AG04449 (cell line): ENCODE results near the gene POLR2E.

ENCODE experiments used
- CTCF ChIA-PET: fragments of 350-600 bp; formaldehyde crosslinking; extraction: SDS; loops from one replicate; lab custom pipeline; 2021; ENCODE audit warnings: antibody characterized with exemption; lab: Yijun Ruan, JAX
- POLR2A ChIA-PET: fragments of 400-600, 350-600 bp; formaldehyde crosslinking; extraction: SDS; loops from one replicate; lab custom pipeline; 2020; ENCODE audit warnings: antibody characterized with exemption, inconsistent platforms; lab: Yijun Ruan, JAX
- DNase-seq: peaks from one replicate; pipeline ENCODE4 v3.0.0-alpha.2; 2010; ENCODE audit warnings: low read depth, low spot score
- H3K4me3 ChIP-seq: 2 replicates; pipeline ENCODE4 v1.5.1; 2011; ENCODE audit warnings: low read depth, mild to moderate bottlenecking, control low read depth, low read length
- CTCF ChIP-seq: IDR thresholded peaks from one replicate; pipeline ENCODE4 v1.5.1; 2011; ENCODE audit warnings: mild to moderate bottlenecking, moderate library complexity, low read length, control low read depth, inconsistent platforms; ENCODE audit not compliant: insufficient read depth; ENCODE audit errors: missing control alignments

Gene POLR2E

GRCh38 chr19:1041835-1042685 is 53.1 kb downstream of the POLR2E start:
- no peak for TF ChIP-seq CTCF
- POLR2A ChIA-PET: interaction anchor here (0.9 to 7.8 kb wide), 5 partner anchors 13 to 29 kb away, joined by 3 to 104 read pairs (median 4); partner anchors contain the start of genes CNN2 and RNU6-2
- CTCF ChIA-PET: interaction anchor here (1.4 to 1.6 kb wide), 2 partner anchors 152 to 203 kb away, joined by 3 to 6 read pairs; no protein-coding TSS in a partner anchor
- DNase-seq: no peak
- H3K4me3 ChIP-seq: no peak overlapping the region

- ChIA-PET CTCF (interaction anchor here (1.4 to 2.2 kb wide), 3 partner anchors 24 to 203 kb away, joined by 3 to 6 read pairs (median 5); no protein-coding TSS in a partner anchor), POLR2A (interaction anchor here (0.6 to 7.8 kb wide), 6 partner anchors 12 to 28 kb away, joined by 3 to 104 read pairs (median 4); partner anchors contain the start of genes CNN2 and RNU6-2)
- no peak for TF ChIP-seq CTCF
- no peak for DNase-seq
- H3K4me3 ChIP-seq: peak overlapping the region; percentile 57
Observed at GRCh38 chr19:1041272-1041834, 53.8 kb downstream of the POLR2E start.

- H3K4me3 ChIP-seq: peak overlapping the region; percentile 57
- DNase-seq: peak; percentile 76
- CTCF ChIA-PET: interaction anchor here (1.0 to 2.2 kb wide), 4 partner anchors 15 to 204 kb away, joined by 3 to 6 read pairs (median 5); partner anchors contain the start of gene CNN2
- TF ChIP-seq CTCF: no peak
- POLR2A ChIA-PET: interaction anchor here (0.6 to 7.8 kb wide), 6 partner anchors 11 to 64 kb away, joined by 3 to 104 read pairs (median 4); partner anchors contain the start of genes CNN2 and RNU6-2
Observed at GRCh38 chr19:1040476-1041271, 54.5 kb downstream of the POLR2E start.

- ChIA-PET CTCF (interaction anchor here (1.0 to 2.2 kb wide), 3 partner anchors 10 to 25 kb away, joined by 5 to 7 read pairs (median 5); partner anchors contain the start of gene CNN2), POLR2A (interaction anchor here (0.6 to 7.8 kb wide), 8 partner anchors 10 to 213 kb away, joined by 3 to 104 read pairs (median 4); partner anchors contain the start of genes CNN2 and RNU6-2)
- peak within 1 kb of the TSS; percentile 57 for H3K4me3 ChIP-seq
Observed at GRCh38 chr19:1039646-1040475, 55.3 kb downstream of the POLR2E start, which contains the start of gene ABCA7. Gene ABCA7 (plus strand): TSS chr19:1040107. CDS start chr19:1041362, 1,255 bp downstream.

More at GRCh38 chr19:1039646-1040475, 55.3 kb downstream of the POLR2E start, which contains the start of gene ABCA7:
- peak; percentile 84 for DNase-seq
- TF ChIP-seq CTCF: peak; percentile 0
